NCI-H1092 (cell line): ENCODE results near the gene ATP8A2.
A peak's percentile ranks its signal among the peaks of the same experiment; 100 is the strongest.

Source experiments
- DNase-seq: peaks from one replicate; lab custom pipeline; 2025; lab: John Stamatoyannopoulos, UW

ATP8A2 gene

GRCh38 chr13:25886438-25887214 lies 514.9 kb downstream of the ATP8A2 start:
- DNase-seq = no peak

- DNase-seq = no peak
These were observed 516.3 kb downstream of the ATP8A2 start for GRCh38 chr13:25887962-25888655.

DNA sequence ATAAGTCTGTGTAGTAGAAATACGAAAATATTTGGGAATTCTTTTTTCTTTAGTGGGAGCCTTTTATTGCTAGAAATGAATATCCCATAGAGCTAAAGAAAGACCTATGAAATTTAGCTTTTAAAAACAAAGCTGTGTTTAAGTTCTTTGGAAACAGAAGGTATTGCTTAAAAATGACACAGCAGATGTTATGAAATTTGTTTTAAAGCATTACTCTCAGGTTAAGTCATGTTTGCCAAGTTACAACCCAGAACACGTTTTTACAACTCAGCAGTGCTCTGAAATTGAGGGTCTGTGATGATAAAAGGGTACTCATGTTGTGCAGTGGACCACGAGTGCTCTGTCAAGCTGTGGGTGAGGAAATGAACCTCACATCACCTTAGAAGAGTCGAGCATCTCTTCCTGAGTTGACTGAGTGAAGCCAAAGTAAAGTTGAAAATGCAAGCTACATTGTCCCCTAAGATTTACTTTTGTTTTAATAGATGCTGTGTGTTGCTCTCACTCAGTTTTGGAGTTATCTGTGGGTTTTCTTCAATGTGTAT lies 519.0 kb downstream of the ATP8A2 start:
- DNase-seq = no peak

GRCh38 chr13:25898991-25899390 lies 527.2 kb downstream of the ATP8A2 start:
- no peak for DNase-seq

GRCh38 chr13:25899464-25899863 lies 527.7 kb downstream of the ATP8A2 start:
- no peak for DNase-seq

GRCh38 chr13:25899952-25900351 lies 528.2 kb downstream of the ATP8A2 start:
- no peak for DNase-seq

- no peak for DNase-seq
These were observed 529.9 kb downstream of the ATP8A2 start for GRCh38 chr13:25901460-25902376.

- no peak for DNase-seq
These were observed 530.7 kb downstream of the ATP8A2 start for GRCh38 chr13:25902455-25902854.

DNA sequence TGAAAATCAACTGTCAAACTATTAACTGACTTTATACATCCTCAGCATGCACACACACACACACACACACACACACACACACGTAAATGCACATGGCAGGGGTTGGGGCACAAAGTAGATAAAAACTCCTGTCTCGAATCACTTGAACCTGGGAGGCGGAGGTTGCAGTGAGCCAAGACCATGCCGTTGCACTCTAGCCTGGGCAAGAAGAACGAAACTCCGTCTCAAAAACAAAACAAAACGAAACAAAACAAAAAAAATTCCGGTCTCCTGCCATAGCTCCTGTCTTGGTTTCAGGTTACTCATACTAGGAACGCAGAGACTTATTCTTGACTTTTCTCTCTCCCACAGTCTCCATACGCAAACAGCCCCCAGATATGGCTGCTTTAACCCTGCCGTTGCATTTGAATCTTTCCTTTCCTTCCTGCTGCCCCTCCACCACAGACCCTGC lies 531.1 kb downstream of the ATP8A2 start:
- no peak for DNase-seq

- no peak for DNase-seq
These were observed 533.1 kb downstream of the ATP8A2 start for GRCh38 chr13:25904830-25905229.

DNA sequence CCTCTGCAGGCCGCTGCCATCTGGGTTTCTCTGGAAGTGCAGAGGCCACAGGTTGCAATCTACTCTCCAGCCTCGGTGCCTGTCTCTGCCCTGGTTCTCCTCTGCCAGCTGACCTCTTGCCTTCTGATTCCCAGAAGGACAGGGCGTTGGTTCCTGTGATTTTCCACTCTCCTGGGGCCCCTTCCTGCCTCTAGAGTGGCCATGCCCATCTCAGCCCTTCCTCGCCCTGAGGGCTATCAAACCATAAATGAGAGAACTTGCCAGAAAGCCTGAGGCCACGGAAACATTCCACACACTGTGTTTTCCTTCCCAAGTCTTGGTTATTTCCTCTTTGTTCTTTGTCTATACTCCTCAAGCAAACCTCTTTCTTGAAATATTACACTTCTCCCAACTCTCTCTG lies 533.8 kb downstream of the ATP8A2 start:
- DNase-seq = no peak

DNA sequence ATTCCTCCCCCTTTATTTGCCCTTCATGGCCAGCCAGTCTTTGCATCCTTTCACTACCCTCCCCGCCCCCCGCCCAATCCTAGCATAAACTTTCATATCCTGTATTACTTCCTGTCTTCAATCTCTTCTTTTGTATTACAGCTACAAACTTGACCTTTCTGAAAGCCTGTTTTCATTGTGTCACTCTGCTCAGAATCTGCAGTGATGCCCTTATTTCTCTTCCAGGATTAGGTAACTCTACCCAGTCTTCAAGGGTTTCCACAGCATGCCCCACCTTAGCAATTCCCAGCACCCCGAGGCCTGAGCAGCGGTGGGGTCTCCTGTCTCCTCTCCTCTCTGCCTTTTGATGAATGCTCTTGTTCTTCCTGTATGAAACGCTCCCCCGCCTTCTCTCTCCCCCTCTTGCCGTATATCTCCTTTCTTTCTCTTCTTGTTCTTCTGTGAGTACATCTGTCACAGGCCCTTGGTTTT lies 534.5 kb downstream of the ATP8A2 start:
- no peak for DNase-seq

DNA sequence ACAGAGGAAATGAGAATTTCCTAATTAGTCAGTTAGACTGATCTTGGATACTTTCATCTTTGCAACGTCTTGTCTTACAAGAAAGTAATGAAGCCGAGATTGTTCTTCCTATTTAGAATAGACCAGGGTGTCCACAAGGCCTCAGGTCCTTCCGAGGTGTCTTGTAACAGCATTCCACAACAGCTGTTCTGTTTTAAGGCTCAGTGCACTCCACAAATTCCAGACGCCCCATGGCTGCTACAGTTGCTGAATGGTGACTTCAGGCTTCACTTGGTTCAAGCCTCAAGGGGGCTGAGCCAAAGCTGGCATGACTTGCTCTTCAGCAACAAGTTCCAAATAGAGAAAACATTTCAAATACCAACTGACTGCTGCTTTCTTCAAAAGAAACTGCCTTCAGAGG lies 536.6 kb downstream of the ATP8A2 start:
- no peak for DNase-seq

DNA sequence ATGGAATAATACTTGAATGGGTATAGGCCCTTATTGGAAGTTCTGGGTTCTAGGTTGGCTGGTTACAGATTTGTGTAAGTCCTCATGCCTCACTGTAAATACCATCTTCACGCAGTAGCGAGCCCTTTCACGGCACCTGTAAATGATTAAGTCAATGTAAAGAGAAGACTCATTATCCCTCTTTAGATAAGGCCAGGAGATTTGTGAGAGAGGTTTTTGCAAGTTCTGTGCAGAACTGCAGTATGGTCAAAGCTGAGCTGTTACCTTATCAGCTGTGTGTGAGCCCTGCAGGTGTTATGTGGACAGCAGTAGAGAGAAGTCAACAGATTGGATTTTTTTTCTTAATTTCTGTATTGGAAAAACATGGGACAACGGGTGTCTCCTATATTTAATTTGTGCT lies 538.5 kb downstream of the ATP8A2 start:
- no peak for DNase-seq

GRCh38 chr13:25910991-25911419 lies 539.2 kb downstream of the ATP8A2 start:
- peak; percentile 46 for DNase-seq

DNA sequence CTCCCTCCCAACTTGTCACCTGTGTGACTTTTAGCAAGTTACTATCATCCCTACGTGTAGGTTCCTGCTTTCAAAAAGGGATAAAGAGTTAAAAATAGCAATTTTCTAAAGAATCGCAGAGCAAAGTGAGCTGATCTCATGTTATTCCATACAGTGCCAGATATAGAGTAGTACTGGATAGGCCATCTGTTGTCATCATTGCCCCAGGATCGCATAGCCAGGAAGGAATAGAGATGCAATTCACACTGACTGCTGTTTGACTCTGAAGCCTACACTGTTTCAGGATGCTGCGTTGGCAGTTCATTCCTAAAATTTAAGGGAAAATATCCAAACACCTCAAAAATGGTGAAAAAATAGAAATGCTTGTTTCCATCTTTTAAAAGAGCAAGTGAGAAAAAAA lies 541.2 kb downstream of the ATP8A2 start:
- no peak for DNase-seq

- DNase-seq = no peak
These were observed 544.2 kb downstream of the ATP8A2 start for GRCh38 chr13:25915840-25916518.

- no peak for DNase-seq
These were observed 548.5 kb downstream of the ATP8A2 start for GRCh38 chr13:25920277-25920676.

DNA sequence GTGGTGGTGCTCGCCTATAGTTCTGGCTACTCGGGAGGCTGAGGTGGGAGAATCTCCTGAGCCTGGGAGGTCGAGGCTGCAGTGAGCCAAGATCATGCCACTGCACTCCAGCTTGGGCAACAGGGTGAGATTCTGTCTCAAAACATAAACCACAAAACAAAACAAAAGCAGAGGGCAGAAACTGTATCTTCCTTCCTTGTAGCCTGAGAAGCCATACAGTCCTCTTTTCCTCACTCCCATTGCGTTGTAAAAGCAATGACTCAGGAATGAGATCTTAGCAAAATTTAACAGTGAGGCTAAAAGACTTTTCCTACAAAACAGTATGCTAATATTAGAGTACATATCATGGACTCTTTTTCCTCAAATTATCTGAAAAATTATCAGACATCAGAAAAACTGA lies 549.2 kb downstream of the ATP8A2 start:
- no peak for DNase-seq

- DNase-seq = no peak
These were observed 550.6 kb downstream of the ATP8A2 start for GRCh38 chr13:25922376-25922775.
